GM19099 (cell line): ENCODE data around the gene TRMT44.

Source experiments
- POLR2A ChIP-seq: IDR thresholded peaks from 3 replicates; pipeline ENCODE4 v1.6.1; 2011; ENCODE audit warnings: low read depth; ENCODE audit not compliant: insufficient read length; ENCODE audit errors: extremely low read depth

The TRMT44 gene

DNA sequence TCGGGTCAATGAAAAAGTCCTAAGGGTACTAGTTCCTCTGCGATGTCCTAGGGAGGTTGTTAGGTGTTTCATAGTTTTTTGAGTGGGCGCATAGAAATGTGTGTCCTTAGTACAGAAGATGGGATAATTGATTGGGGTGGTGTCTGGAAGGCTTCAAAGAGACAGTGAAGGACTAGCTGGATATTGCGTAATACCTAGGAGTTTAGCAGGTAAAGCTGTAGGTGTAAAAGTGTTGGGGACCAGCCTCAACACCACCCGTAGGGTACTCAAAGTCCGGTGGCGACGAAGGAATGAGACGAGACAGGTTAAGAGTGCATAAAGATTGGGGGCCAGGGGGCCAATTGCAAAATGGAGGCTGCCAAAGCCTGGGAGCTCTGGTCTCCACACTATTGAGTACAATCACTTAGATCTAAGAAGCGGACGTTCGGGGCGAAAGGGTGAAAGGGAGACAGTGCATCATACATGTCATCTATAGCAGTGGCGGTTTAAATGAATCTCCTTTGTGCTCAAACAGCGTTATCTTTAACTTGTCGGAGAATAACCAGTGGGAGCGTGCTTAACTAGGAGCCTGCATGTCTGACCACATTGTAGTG, 1.0 kb downstream of the TRMT44 start:
- no peak for TF ChIP-seq POLR2A

DNA sequence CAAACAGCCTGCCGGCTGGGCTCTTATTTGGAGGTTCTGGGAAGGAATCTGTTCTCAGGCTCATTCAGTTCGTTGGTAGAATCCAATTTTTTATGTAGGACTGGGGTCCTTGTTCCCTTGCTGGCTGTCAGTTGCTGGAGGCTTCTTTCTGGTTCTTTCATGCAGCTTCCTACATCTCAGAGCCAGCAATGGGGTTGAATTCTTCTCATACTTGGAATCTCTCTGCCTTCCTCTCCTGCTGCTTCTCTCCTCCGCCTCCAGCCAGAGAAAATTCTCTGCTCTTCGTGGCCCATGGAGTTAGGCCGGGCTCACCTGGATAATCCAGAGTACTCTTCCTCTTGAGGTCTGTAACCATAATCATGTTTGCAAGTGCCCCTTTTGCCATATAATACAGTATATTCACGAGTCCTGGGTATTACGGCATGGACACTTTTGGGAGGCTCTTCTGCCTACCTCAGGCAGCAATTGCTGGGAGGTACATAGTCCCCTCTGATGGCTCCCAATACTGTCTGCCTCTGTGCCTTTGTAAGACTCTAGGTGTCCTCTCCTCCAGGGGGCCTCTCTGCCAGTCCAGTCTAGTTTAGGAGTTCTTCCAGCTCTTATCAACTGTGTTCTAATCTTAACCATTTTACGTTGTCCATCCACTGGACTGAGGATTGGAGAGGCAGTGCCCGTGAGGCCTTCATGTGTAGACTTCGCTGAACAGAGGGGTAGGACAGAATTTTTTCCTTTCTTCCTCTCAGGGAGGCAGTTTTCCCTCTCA, 2.2 kb downstream of the TRMT44 start:
- TF ChIP-seq POLR2A: no peak

GRCh38 chr4:8443801-8444200, 3.2 kb downstream of the TRMT44 start:
- no peak for TF ChIP-seq POLR2A

GRCh38 chr4:8446122-8446521, 5.5 kb downstream of the TRMT44 start:
- TF ChIP-seq POLR2A: no peak

GRCh38 chr4:8451440-8452182, 11.0 kb downstream of the TRMT44 start:
- TF ChIP-seq POLR2A: no peak

DNA sequence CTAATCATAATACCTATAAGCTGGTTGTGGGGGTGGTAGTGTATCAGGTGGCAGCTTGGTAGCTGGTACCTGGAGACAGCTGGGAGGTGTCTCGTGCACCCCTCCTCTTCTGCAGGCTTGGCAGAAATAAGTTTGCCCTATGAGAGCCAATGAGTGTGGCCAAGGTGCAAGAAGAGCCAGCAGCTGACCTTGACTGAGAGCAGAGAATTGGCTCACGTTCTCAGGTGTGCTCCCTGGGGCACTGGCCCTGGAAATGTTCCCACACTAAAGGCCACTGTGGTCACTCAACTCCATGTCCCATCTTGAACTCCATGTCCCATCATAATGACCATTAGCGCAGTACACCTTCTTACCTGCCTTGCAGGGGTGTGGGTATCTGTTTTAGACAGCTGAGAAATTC, 13.4 kb downstream of the TRMT44 start:
- no peak for TF ChIP-seq POLR2A

DNA sequence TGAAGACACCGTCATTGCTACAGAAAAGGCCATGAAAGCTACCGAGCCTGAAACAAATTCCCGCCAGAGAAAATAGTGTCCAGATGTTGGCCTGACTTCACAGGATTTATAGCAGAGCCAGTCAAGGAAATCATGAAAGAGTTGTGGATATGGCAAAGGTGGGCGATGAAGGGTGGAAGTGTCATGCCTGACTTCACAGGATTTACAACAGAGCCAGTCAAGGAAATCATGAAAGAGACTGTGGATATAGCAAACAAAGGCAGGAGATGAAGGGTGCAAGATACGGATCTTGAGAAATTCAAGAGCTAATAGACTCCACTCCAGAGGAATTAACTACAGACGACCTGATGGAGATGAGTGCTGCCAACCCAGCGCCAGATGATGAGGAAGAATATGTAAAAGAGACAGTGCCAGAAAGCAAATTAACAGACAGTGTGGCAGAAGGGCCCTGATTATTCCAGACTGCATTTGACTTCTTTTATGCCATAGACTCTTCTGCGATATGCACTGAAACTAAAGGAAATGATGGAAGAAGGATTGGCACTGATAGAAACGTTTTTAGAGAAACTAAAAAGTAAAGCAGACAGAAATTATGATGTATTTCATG, 17.2 kb downstream of the TRMT44 start:
- TF ChIP-seq POLR2A: no peak

DNA sequence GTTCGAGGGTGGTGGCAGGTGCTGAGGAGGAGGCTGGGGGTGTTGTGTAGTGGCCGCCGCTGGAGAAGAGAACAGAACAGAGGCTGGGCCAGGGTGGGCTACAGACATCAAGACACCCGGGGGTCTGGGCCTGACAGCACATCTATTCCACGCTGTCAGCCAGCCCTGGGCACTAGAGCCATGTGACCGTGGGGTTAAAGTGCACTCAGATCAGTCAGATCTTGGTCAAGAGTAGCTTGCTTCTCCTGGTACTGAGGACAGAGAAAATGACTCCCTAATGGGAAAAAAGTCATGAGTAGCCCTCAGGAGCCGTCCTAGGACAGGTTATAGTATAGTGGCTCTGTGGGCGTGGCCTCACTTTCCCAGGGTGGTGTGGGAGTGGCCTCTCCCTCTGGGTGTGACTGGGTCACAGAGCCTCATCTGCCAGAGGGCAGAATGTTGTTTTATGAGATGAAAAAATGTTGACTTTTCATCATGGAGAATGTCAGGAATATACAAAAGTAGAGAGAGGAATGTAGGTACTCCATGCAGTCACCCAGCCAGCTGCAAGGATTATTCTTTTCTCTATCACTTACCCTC, 19.4 kb downstream of the TRMT44 start:
- no peak for TF ChIP-seq POLR2A

GRCh38 chr4:8461086-8461485, 20.5 kb downstream of the TRMT44 start:
- no peak for TF ChIP-seq POLR2A

- no peak for TF ChIP-seq POLR2A
Observed at GRCh38 chr4:8461616-8462015, 21.0 kb downstream of the TRMT44 start.

DNA sequence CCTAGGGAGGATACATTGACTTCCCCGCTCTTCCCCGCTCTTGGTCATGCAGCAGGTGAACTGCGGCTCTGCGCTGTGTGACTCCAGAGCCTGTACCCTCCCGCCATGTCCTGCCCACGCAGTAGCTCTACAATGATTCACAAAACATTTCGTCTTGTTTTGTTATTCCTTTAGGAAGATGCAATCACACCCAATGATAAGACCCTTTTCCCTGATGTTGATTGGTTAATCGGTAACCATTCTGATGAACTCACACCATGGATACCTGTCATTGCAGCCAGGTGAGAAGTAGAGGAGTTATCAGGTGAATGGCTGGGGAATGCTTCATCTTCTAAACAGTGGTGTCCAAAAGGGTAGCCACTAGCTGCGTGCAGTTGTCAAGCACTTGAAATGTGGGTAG, 23.2 kb downstream of the TRMT44 start:
- TF ChIP-seq POLR2A: no peak

GRCh38 chr4:8464381-8464780, 23.8 kb downstream of the TRMT44 start:
- TF ChIP-seq POLR2A: no peak

- no peak for TF ChIP-seq POLR2A
Observed at GRCh38 chr4:8465615-8466611, 25.3 kb downstream of the TRMT44 start.

GRCh38 chr4:8467016-8467415, 26.4 kb downstream of the TRMT44 start:
- TF ChIP-seq POLR2A: no peak
